HepG2 (cell line): ENCODE data around the gene DCP1B. TPM values are rescaled to one million over a fixed set of nuclear protein-coding genes. Genes with fewer than 3 reads are reported as not detected.

Source experiments
- ATAC-seq: fragments of 200-7000 bp; cut with Tn5 transposase; 3 replicates; pipeline ENCODE4 v1.9.1; 2020; ENCODE audit warnings: mild to moderate bottlenecking, moderate library complexity
- BruUV-seq: library from RNA; stranded (reverse); fragments of 400-500 nt; replicated peaks from 2 replicates; lab custom pipeline; 2021; lab: Mats Ljungman, UMichigan
- CTCF ChIA-PET: fragments of 300-600 bp; formaldehyde crosslinking; extraction: SDS; loops from one replicate; lab custom pipeline; 2021; ENCODE audit warnings: low total read pairs, inconsistent platforms, low intra/inter-chr PET ratio; lab: Yijun Ruan, JAX
- POLR2A ChIA-PET: fragments of 350-600 bp; sonication (Branson Sonifier 250); formaldehyde crosslinking; loops from one replicate; lab custom pipeline; 2020; ENCODE audit warnings: antibody characterized with exemption, inconsistent platforms; lab: Yijun Ruan, JAX
- DNase-seq: peaks from one replicate; pipeline ENCODE4 v3.0.0-alpha.2; 2015; ENCODE audit warnings: low spot score
- FAIRE-seq: peaks from 3 replicates; lab custom pipeline; 2011; peaks lifted over from hg19 to GRCh38; lab: Jason Lieb, UNC
- H2AFZ ChIP-seq: one replicate; pipeline ENCODE4 v1.6.1; 2011; ENCODE audit warnings: low read length, inconsistent platforms
- H3K27ac ChIP-seq: fragments of 300-600 bp; 3 replicates; pipeline ENCODE4 v1.8.0; 2011; ENCODE audit warnings: mixed run types, mild to moderate bottlenecking, mixed read lengths, low read length, inconsistent platforms; ENCODE audit not compliant: insufficient read depth; ENCODE audit errors: extremely low read length
- H3K27me3 ChIP-seq, 2 experiments: fragments of 200-600 bp in 1 of 2; 2 replicates in 1 of 2; 3 replicates in 1 of 2; pipeline versions ENCODE4 v1.6.0 to v1.8.0; 2011; ENCODE audit warnings: low read length in 2 of 2, mild to moderate bottlenecking in 2 of 2, moderate library complexity in 2 of 2, inconsistent platforms in 1 of 2; ENCODE audit not compliant: insufficient read depth in 2 of 2, control insufficient read depth in 1 of 2
- H3K36me3 ChIP-seq, 2 experiments: fragments of 200-600 bp in 1 of 2; replicated peaks in 1 of 2; 2 replicates in 1 of 2; 3 replicates in 1 of 2; pipeline versions ENCODE4 v1.5.1 to v1.8.0; 2011; ENCODE audit warnings: low read length in 2 of 2, inconsistent platforms in 1 of 2; ENCODE audit not compliant: insufficient read depth in 2 of 2, control insufficient read depth in 1 of 2
- H3K4me1 ChIP-seq: 2 replicates; pipeline ENCODE4 v1.5.1; 2012; ENCODE audit warnings: low read length, inconsistent platforms; ENCODE audit not compliant: insufficient read depth
- H3K4me2 ChIP-seq: 2 replicates; pipeline ENCODE4 v1.6.0; 2011; ENCODE audit warnings: low read depth, low read length, inconsistent platforms
- H3K4me3 ChIP-seq, 3 experiments: fragments of 200-600 bp in 1 of 3; sonication (generic), shearing (Covaris generic) in 1 of 3; replicated peaks in 1 of 3; 2 replicates each; pipeline ENCODE4 v1.5.1; 2011 to 2016; ENCODE audit warnings: low read length in 3 of 3, inconsistent platforms in 2 of 3, low read depth in 2 of 3, mild to moderate bottlenecking in 2 of 3, control low read depth in 1 of 3, mixed read lengths in 1 of 3; ENCODE audit not compliant: insufficient read depth in 1 of 3
- H3K79me2 ChIP-seq: one replicate; pipeline ENCODE4 v1.6.1; 2011; ENCODE audit warnings: low read length, inconsistent platforms; ENCODE audit not compliant: insufficient read depth
- H3K9ac ChIP-seq: 2 replicates; pipeline ENCODE4 v1.6.0; 2011; ENCODE audit warnings: mild to moderate bottlenecking, low read depth, low read length, inconsistent platforms; ENCODE audit not compliant: insufficient read depth
- H3K9me3 ChIP-seq: 2 replicates; pipeline ENCODE4 v1.5.1; 2012; ENCODE audit warnings: mild to moderate bottlenecking, low read length
- H4K20me1 ChIP-seq: 2 replicates; pipeline ENCODE4 v1.6.0; 2011; ENCODE audit warnings: inconsistent platforms, mild to moderate bottlenecking, low read length, moderate library complexity; ENCODE audit not compliant: insufficient read depth
- BORCS8-MEF2B ChIP-seq: sonication (generic); formaldehyde crosslinking; IDR thresholded peaks from 2 replicates; pipeline ENCODE4 v1.8.0; 2022; ENCODE audit warnings: mild to moderate bottlenecking, missing genetic modification reagents
- HMG20A ChIP-seq: IDR thresholded peaks from 2 replicates; pipeline ENCODE4 v1.6.1; 2016; ENCODE audit warnings: borderline replicate concordance
- ZNF142 ChIP-seq: sonication (generic); formaldehyde crosslinking; IDR thresholded peaks from 2 replicates; pipeline ENCODE4 v1.4.0; 2020; ENCODE audit warnings: missing genetic modification reagents
- WGBS: methylation state at CpG from one replicate; pipeline ENCODE4 v1.1.6; 2017; ENCODE audit warnings: low lambda C conversion rate; 5-methylcytosine and 5-hydroxymethylcytosine counted together
- in situ Hi-C: cut with HindIII; loops from 2 replicates; pipeline ENCODE4 v1.10.0; 2017; ENCODE audit warnings: low pct_unique_long_range_greater_than_20kb; ENCODE audit not compliant: extremely low pct_ligation_motif_present
- intact Hi-C: fragments of 100-400 bp; cut with micrococcal nuclease; formaldehyde crosslinking; loops from one replicate; pipeline ENCODE4 v1.10.0; 2022; ENCODE audit not compliant: unreplicated experiment
- polyA plus RNA-seq, 8 experiments: library from polyadenylated mRNA; depleted of rRNA in 3 of 8; stranded (reverse) in 7 of 8; unstranded in 1 of 8; fragments of >200 nt; fragmentation: Illumina TruSeq in 4 of 8; extraction: Trizol in 4 of 8; gene quantifications; 2 replicates each; pipeline versions ENCODE4 v1.2.1 to v1.2.3, GENCODE V29; 2011 to 2016; ENCODE audit warnings: low read depth in 4 of 8, missing spikeins in 1 of 8, mixed read lengths in 1 of 8; ENCODE audit not compliant: insufficient read depth in 1 of 8
- total RNA-seq, 5 experiments: library from RNA; depleted of rRNA; stranded (reverse); fragments of >200 nt; fragmentation: Illumina TruSeq; extraction: Trizol; gene quantifications; 2 replicates each; pipeline ENCODE4 v1.2.3, GENCODE V29; 2016; ENCODE audit warnings: low read depth in 1 of 5

DCP1B gene
- total and polyA plus RNA-seq, 2 of the 13 experiments (the other 11 are each of a cell fraction or from before 2014, with no cell fraction given): 11.4 to 27.2 TPM

DNA sequence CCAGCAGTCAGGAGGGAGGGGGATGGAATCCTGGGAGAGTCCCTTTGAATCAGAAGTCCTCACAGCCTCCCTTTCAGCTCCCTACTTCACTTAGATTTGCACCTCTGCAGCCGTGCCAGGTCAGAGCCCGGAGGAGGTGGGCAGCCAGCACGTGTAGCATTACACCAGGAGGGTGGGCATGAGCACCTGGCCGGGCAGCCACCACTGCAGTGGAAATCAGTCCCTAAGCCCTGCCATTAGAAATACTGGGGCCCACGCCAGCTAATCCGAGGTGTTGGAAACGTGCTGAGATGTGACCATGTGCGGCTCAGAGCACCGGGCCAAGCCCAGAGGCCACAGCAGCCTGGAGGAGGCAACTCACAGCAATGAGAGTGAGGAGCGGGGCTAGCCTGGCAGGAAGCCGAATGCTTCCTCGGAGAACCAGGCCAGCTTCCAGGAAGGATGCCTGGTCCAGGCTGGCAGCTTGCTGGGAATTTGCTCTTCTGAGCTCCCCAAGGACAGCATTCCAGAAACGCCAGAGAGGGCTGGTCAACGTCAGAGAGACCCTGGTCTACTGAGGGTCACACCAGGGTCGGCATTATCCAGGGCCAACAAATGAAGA is 76.4 kb downstream of the DCP1B start:
- DNase-seq: no peak
- H3K4me2 ChIP-seq: no peak overlapping the region
- TF ChIP-seq ZNF142 (CRISPR knock-in tag): no peak
- TF ChIP-seq HMG20A (CRISPR knock-in tag): no peak
- no peak for TF ChIP-seq BORCS8-MEF2B (CRISPR knock-in tag)
- in situ Hi-C loops (no loop called here), intact Hi-C loops (no loop called here)
- ChIA-PET CTCF (no interaction called here), POLR2A (no interaction called here)
- H3K4me3 ChIP-seq: no peak overlapping the region
- H4K20me1 ChIP-seq: no peaks in the 10 kb centered on the region
- no peaks in the 10 kb centered on the region for H3K36me3 ChIP-seq
- 7% methylated on average over 3 of the region's 15 CpGs for WGBS
- no peak for ATAC-seq
- peaks cover 3 to 42% of the 10 kb centered on the region in 2 experiments; a peak in 4 of 5 replicates for H3K27me3 ChIP-seq
- H2AFZ ChIP-seq: no peak overlapping the region
- no peak overlapping the region for H3K27ac ChIP-seq
- no TSS peak for BruUV-seq
- no peak for FAIRE-seq
- H3K9me3 ChIP-seq: no peaks in the 10 kb centered on the region
- no peak overlapping the region for H3K9ac ChIP-seq
- no peaks in the 10 kb centered on the region; the same call in 1 of the 2 replicates for H3K4me1 ChIP-seq
- no peaks in the 10 kb centered on the region for H3K79me2 ChIP-seq
